ENCODE data around the gene KSR2. TPM values are rescaled to one million over a fixed set of nuclear protein-coding genes. Genes with fewer than 3 reads are reported as not detected.
"Not testable (repeated sequence)": the region's sequence is repeated elsewhere in the genome, so short reads cannot be mapped to it uniquely, and the experiment has no call there.

The KSR2 gene
- total RNA-seq, 1 donor from 2014 or later: under 0.01 TPM

- intact Hi-C loops (cut with micrococcal nuclease): no loop called here
These were observed 139.7 kb downstream of the KSR2 start for GRCh38 chr12:117829108-117829507.

GRCh38 chr12:117827660-117828059 lies 141.1 kb downstream of the KSR2 start:
- intact Hi-C loops (cut with micrococcal nuclease): no loop called here

- intact Hi-C loops (cut with micrococcal nuclease): no loop called here
These were observed 143.0 kb downstream of the KSR2 start for GRCh38 chr12:117825827-117826226.

GRCh38 chr12:117821480-117822175 lies 147.2 kb downstream of the KSR2 start:
- intact Hi-C loops (cut with micrococcal nuclease): no loop called here

GRCh38 chr12:117820216-117820907 lies 148.4 kb downstream of the KSR2 start:
- intact Hi-C loops (cut with micrococcal nuclease): loop anchor here (1.0 kb wide), 1 partner anchor 38 kb away; no protein-coding TSS in a partner anchor

GRCh38 chr12:117819160-117819559 lies 149.6 kb downstream of the KSR2 start:
- intact Hi-C loops (cut with micrococcal nuclease): no loop called here

- intact Hi-C loops (cut with micrococcal nuclease): no loop called here
These were observed 150.4 kb downstream of the KSR2 start for GRCh38 chr12:117818400-117818799.

- intact Hi-C loops (cut with micrococcal nuclease): no loop called here
These were observed 159.3 kb downstream of the KSR2 start for GRCh38 chr12:117809509-117809908.

GRCh38 chr12:117807946-117808345 lies 160.8 kb downstream of the KSR2 start:
- intact Hi-C loops (cut with micrococcal nuclease): no loop called here

- intact Hi-C loops (cut with micrococcal nuclease): no loop called here
These were observed 161.4 kb downstream of the KSR2 start for GRCh38 chr12:117807355-117807754.

- intact Hi-C loops (cut with micrococcal nuclease): no loop called here
These were observed 162.9 kb downstream of the KSR2 start for GRCh38 chr12:117805865-117806264.

GRCh38 chr12:117803001-117803400 lies 165.8 kb downstream of the KSR2 start:
- intact Hi-C loops (cut with micrococcal nuclease): no loop called here

- intact Hi-C loops (cut with micrococcal nuclease): not testable (repeated sequence)
These were observed 168.1 kb downstream of the KSR2 start for GRCh38 chr12:117800711-117801110.

GRCh38 chr12:117797202-117797601 lies 171.6 kb downstream of the KSR2 start:
- intact Hi-C loops (cut with micrococcal nuclease): no loop called here

GRCh38 chr12:117792877-117793424 lies 175.8 kb downstream of the KSR2 start:
- intact Hi-C loops (cut with micrococcal nuclease): no loop called here

- intact Hi-C loops (cut with micrococcal nuclease): no loop called here
These were observed 176.3 kb downstream of the KSR2 start for GRCh38 chr12:117792471-117792870.

- intact Hi-C loops (cut with micrococcal nuclease): no loop called here
These were observed 177.8 kb downstream of the KSR2 start for GRCh38 chr12:117790948-117791347.

GRCh38 chr12:117790198-117790597 lies 178.6 kb downstream of the KSR2 start:
- intact Hi-C loops (cut with micrococcal nuclease): no loop called here

GRCh38 chr12:117789195-117789912 lies 179.4 kb downstream of the KSR2 start:
- intact Hi-C loops (cut with micrococcal nuclease): no loop called here

GRCh38 chr12:117778656-117779055 lies 190.1 kb downstream of the KSR2 start:
- intact Hi-C loops (cut with micrococcal nuclease): no loop called here

- intact Hi-C loops (cut with micrococcal nuclease): no loop called here
These were observed 193.6 kb downstream of the KSR2 start for GRCh38 chr12:117774941-117775775.
